OCI-LY1 (cell line): ENCODE data around the gene USP19.

Source experiments
- EZH2 ChIP-seq: fragments of 200-600 bp; sonication (generic), shearing (Covaris generic); IDR thresholded peaks from 2 replicates; pipeline ENCODE4 v1.8.0; 2017; ENCODE audit warnings: borderline replicate concordance, mixed run types, mild to moderate bottlenecking, antibody characterized with exemption, low read length, moderate library complexity, mixed read lengths
- TF ChIP-seq, protein P1 (sequence below): fragments of 200-600 bp; sonication (generic), shearing (Covaris generic); IDR thresholded peaks from 2 replicates; pipeline ENCODE4 v1.5.1; 2017; ENCODE audit warnings: mild to moderate bottlenecking, antibody characterized with exemption, low read length, moderate library complexity, mixed read lengths

DNA sequence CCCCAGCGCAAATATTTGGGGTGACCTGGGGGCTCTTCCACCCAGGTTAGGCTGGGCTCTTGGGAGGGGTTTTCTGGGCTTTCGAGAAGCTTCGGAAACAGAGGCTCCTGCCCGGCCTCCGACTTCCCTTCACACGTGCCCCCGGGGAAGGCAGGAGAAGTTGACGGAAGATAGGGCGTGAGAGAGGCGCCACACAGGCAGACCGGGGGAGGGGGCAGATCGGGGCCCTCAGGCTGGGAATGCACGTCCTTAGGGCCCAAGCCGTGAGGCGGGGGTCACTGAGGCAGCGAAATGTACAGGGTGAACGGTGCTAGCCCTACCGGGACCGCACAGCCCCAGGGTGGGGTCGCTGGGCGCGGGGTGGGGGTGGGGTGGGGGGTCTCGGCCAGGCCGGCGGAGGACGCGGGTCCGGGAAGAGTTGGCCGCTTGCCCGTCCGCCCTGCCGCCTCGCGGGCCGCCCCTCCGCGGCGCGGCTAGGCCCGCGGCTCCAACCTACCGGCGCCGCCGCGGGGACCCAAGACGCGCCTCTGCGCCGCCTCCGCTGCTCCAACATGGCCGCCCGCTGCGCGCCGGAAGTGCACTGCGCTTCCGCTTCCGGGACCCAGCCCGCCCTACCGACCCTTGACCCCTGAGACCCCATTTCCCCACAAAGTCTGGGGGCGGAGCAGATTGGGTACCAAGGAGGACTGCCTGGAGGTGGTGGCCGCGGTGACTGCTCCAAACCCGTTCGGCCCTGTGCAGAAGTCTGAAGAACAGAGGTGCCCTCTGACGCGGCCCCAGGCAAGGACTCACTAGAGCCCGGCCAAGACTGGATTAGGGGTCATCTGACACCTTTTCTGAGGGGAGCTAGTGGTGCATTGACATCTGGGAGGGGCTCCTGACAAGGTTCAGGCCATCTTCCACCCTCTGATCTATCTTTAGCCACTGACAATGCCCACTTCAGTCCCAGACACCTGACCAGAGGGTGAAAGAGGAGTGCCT, 45.4 kb upstream of the USP19 start, which contains the start of gene CCDC71:
- TF ChIP-seq, protein P1, sequence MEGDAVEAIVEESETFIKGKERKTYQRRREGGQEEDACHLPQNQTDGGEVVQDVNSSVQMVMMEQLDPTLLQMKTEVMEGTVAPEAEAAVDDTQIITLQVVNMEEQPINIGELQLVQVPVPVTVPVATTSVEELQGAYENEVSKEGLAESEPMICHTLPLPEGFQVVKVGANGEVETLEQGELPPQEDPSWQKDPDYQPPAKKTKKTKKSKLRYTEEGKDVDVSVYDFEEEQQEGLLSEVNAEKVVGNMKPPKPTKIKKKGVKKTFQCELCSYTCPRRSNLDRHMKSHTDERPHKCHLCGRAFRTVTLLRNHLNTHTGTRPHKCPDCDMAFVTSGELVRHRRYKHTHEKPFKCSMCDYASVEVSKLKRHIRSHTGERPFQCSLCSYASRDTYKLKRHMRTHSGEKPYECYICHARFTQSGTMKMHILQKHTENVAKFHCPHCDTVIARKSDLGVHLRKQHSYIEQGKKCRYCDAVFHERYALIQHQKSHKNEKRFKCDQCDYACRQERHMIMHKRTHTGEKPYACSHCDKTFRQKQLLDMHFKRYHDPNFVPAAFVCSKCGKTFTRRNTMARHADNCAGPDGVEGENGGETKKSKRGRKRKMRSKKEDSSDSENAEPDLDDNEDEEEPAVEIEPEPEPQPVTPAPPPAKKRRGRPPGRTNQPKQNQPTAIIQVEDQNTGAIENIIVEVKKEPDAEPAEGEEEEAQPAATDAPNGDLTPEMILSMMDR = no peak
- TF ChIP-seq EZH2 = no peak
